WTC11 (cell line): ENCODE data around the gene MRM3.

Experiments
- CTCF ChIP-seq: fragments of 200-600 bp; IDR thresholded peaks from 2 replicates; pipeline ENCODE4 v1.8.0; 2022; ENCODE audit warnings: antibody characterized with exemption
- E2F1 ChIP-seq: sonication (generic); formaldehyde crosslinking; IDR thresholded peaks from 2 replicates; pipeline ENCODE4 v1.8.0; 2022; ENCODE audit warnings: mild to moderate bottlenecking, missing genetic modification reagents
- FOXP4 ChIP-seq: sonication (generic); formaldehyde crosslinking; IDR thresholded peaks from 2 replicates; pipeline ENCODE4 v1.8.0; 2022; ENCODE audit warnings: mild to moderate bottlenecking, missing genetic modification reagents
- JUN ChIP-seq: sonication (generic); formaldehyde crosslinking; IDR thresholded peaks from 2 replicates; pipeline ENCODE4 v1.8.0; 2023; ENCODE audit warnings: mild to moderate bottlenecking, missing genetic modification reagents
- MAX ChIP-seq: sonication (generic); formaldehyde crosslinking; IDR thresholded peaks from 2 replicates; pipeline ENCODE4 v1.8.0; 2022; ENCODE audit warnings: mild to moderate bottlenecking, missing genetic modification reagents
- MXD4 ChIP-seq: fragments of 250-450 bp; sonication (Bioruptor Pico); IDR thresholded peaks from 2 replicates; pipeline ENCODE4 v1.8.0; 2021; ENCODE audit warnings: mild to moderate bottlenecking, moderate library complexity, borderline replicate concordance
- NR1H2 ChIP-seq: sonication (generic); formaldehyde crosslinking; IDR thresholded peaks from 2 replicates; pipeline ENCODE4 v1.9.0; 2021; ENCODE audit warnings: mild to moderate bottlenecking, moderate library complexity, missing genetic modification reagents
- PRDM15 ChIP-seq: sonication (generic); formaldehyde crosslinking; IDR thresholded peaks from 2 replicates; pipeline ENCODE4 v1.8.0; 2022; ENCODE audit warnings: missing genetic modification reagents
- TCF7 ChIP-seq: sonication (generic); formaldehyde crosslinking; IDR thresholded peaks from 2 replicates; pipeline ENCODE4 v1.8.0; 2022; ENCODE audit warnings: mild to moderate bottlenecking, low read depth, missing genetic modification reagents, moderate library complexity
- TP53 ChIP-seq: sonication (generic); formaldehyde crosslinking; IDR thresholded peaks from 2 replicates; pipeline ENCODE4 v1.8.1; 2023; ENCODE audit warnings: mild to moderate bottlenecking, missing genetic modification reagents
- USF2 ChIP-seq: sonication (generic); formaldehyde crosslinking; IDR thresholded peaks from 2 replicates; pipeline ENCODE4 v1.8.1; 2023; ENCODE audit warnings: mild to moderate bottlenecking, missing genetic modification reagents, moderate library complexity
- ZNF138 ChIP-seq: sonication (generic); formaldehyde crosslinking; conservative IDR thresholded peaks from 2 replicates; pipeline ENCODE4 v1.8.1; 2022; ENCODE audit warnings: mild to moderate bottlenecking, moderate library complexity, missing genetic modification reagents

GRCh38 chr17:733743-734142 is 48.4 kb upstream of the MRM3 start:
- TF ChIP-seq CTCF (no peak), TCF7 (no peak), TP53 (CRISPR knock-in tag) (no peak), JUN (CRISPR knock-in tag) (no peak), MXD4 (CRISPR knock-in tag) (no peak), PRDM15 (CRISPR knock-in tag) (no peak), NR1H2 (CRISPR knock-in tag) (no peak), E2F1 (CRISPR knock-in tag) (no peak), ZNF138 (CRISPR knock-in tag) (no peak), MAX (CRISPR knock-in tag) (no peak), USF2 (CRISPR knock-in tag) (no peak), FOXP4 (CRISPR knock-in tag) (no peak)
